GM19099 (cell line): ENCODE results near the gene SRRM2.
A peak's percentile ranks its signal among the peaks of the same experiment; 100 is the strongest.

Experiments used
- POLR2A ChIP-seq: IDR thresholded peaks from 3 replicates; pipeline ENCODE4 v1.6.1; 2011; ENCODE audit warnings: low read depth; ENCODE audit not compliant: insufficient read length; ENCODE audit errors: extremely low read depth

SRRM2 gene

GRCh38 chr16:2761886-2762583 lies 9.6 kb downstream of the SRRM2 start:
- no peak for TF ChIP-seq POLR2A

GRCh38 chr16:2762711-2763110 lies 10.3 kb downstream of the SRRM2 start:
- TF ChIP-seq POLR2A, result no peak

GRCh38 chr16:2763173-2763572 lies 10.7 kb downstream of the SRRM2 start:
- TF ChIP-seq POLR2A, result no peak

GRCh38 chr16:2764718-2765117 lies 12.3 kb downstream of the SRRM2 start:
- no peak for TF ChIP-seq POLR2A

GRCh38 chr16:2765462-2766404 lies 13.3 kb downstream of the SRRM2 start:
- no peak for TF ChIP-seq POLR2A

GRCh38 chr16:2766430-2767139 lies 14.1 kb downstream of the SRRM2 start:
- TF ChIP-seq POLR2A, result no peak

GRCh38 chr16:2767140-2767731 lies 14.8 kb downstream of the SRRM2 start:
- TF ChIP-seq POLR2A, result no peak

- TF ChIP-seq POLR2A, result no peak
Measured at GRCh38 chr16:2767891-2768290, 15.5 kb downstream of the SRRM2 start.

- TF ChIP-seq POLR2A, result no peak
Measured at GRCh38 chr16:2768403-2769089, 16.1 kb downstream of the SRRM2 start.

GRCh38 chr16:2769100-2769529 lies 16.7 kb downstream of the SRRM2 start:
- no peak for TF ChIP-seq POLR2A

GRCh38 chr16:2769675-2770056 lies 17.2 kb downstream of the SRRM2 start:
- no peak for TF ChIP-seq POLR2A

GRCh38 chr16:2770057-2770951 lies 17.9 kb downstream of the SRRM2 start:
- TF ChIP-seq POLR2A, result peak; percentile 19

- TF ChIP-seq POLR2A, result peak; percentile 12
Measured at GRCh38 chr16:2771496-2772402, 19.3 kb downstream of the SRRM2 start.
